ENCODE measurements around the gene PHEX. TPM values are rescaled to one million over a fixed set of nuclear protein-coding genes. Genes with fewer than 3 reads are reported as not detected.

The PHEX gene
- total and polyA plus RNA-seq, 12 donors, result 0.07 to 0.33 (median 0.10) TPM; not detected in 1

GRCh38 chrX:22126327-22126726 is 94.2 kb downstream of the PHEX start:
- Histone ChIP-seq H3K4me3 (no peak overlapping the region), H3K4me1 (replicated peaks in 1 of 2) (no peaks in the 10 kb centered on the region), H3K27me3 (no peaks in the 10 kb centered on the region), H3K36me3 (replicated peaks in 1 of 2) (no peaks in the 10 kb centered on the region), H3K27ac (no peak overlapping the region), H3K9me3 (replicated peaks in 1 of 3) (no peaks in the 10 kb centered on the region)
- DNase-seq, result no peak
- intact Hi-C loops (cut with DNase I), result no loop called here
- no peak for TF ChIP-seq POLR2A (IDR thresholded peaks at IDR 0.05)
- no peak for TF ChIP-seq CTCF (IDR thresholded peaks at IDR 0.05)
- WGBS, 4 donors, result 87 to 100% (median 90%) methylated on average over 1 of the region's 1 CpG

- 70 to 90% (median 79%) methylated on average over 4 of the region's 4 CpGs for WGBS, 4 donors
- intact Hi-C loops (cut with DNase I), result no loop called here
- Histone ChIP-seq H3K9me3 (replicated peaks in 1 of 3) (no peaks in the 10 kb centered on the region), H3K27me3 (peaks cover 5% of the 10 kb centered on the region), H3K4me3 (no peak overlapping the region), H3K36me3 (replicated peaks in 1 of 2) (no peaks in the 10 kb centered on the region), H3K27ac (no peak overlapping the region), H3K4me1 (replicated peaks in 1 of 2) (no peaks in the 10 kb centered on the region)
- no peak for DNase-seq
- TF ChIP-seq POLR2A (IDR thresholded peaks at IDR 0.05) (no peak), CTCF (IDR thresholded peaks at IDR 0.05) (no peak)
Measured at GRCh38 chrX:22128961-22129360, 96.8 kb downstream of the PHEX start.

GRCh38 chrX:22134681-22135080 is 102.6 kb downstream of the PHEX start:
- peaks cover 5% of the 10 kb centered on the region for H3K27me3 ChIP-seq
- intact Hi-C loops (cut with DNase I), result loop anchor here in 1 of 2 donors (5.0 kb wide), 1 partner anchor 58 kb away; no protein-coding TSS in a partner anchor
- no peak overlapping the region for H3K27ac ChIP-seq
- no peak for TF ChIP-seq POLR2A (IDR thresholded peaks at IDR 0.05)
- TF ChIP-seq CTCF (IDR thresholded peaks at IDR 0.05), result no peak
- H3K9me3 ChIP-seq (replicated peaks in 1 of 3), result no peaks in the 10 kb centered on the region
- no peaks in the 10 kb centered on the region for H3K4me1 ChIP-seq (replicated peaks in 1 of 2)
- H3K36me3 ChIP-seq (replicated peaks in 1 of 2), result no peaks in the 10 kb centered on the region
- 35 to 44% (median 36%) methylated on average over 3 to 4 of the region's 4 CpGs for WGBS, 4 donors
- peak in 1 of 7 donors; percentile 46 for DNase-seq
- H3K4me3 ChIP-seq, result no peak overlapping the region

- no peak for TF ChIP-seq CTCF (IDR thresholded peaks at IDR 0.05)
- peak in 1 of 7 donors; percentile 1 for DNase-seq
- intact Hi-C loops (cut with DNase I), result no loop called here
- H3K36me3 ChIP-seq (replicated peaks in 1 of 2), result no peaks in the 10 kb centered on the region
- no peak overlapping the region for H3K4me3 ChIP-seq
- H3K27me3 ChIP-seq, result peaks cover 5% of the 10 kb centered on the region
- no peak overlapping the region for H3K27ac ChIP-seq
- WGBS, 4 donors, result 43 to 59% (median 44%) methylated on average over 3 to 4 of the region's 4 CpGs
- H3K9me3 ChIP-seq (replicated peaks in 1 of 3), result no peaks in the 10 kb centered on the region
- no peaks in the 10 kb centered on the region for H3K4me1 ChIP-seq (replicated peaks in 1 of 2)
Measured at GRCh38 chrX:22135171-22135711, 103.1 kb downstream of the PHEX start.

Data from adrenal gland (tissue), 12 donors.